A549 (cell line): ENCODE measurements around the gene FGD4. TPM values are rescaled to one million over a fixed set of nuclear protein-coding genes. Genes with fewer than 3 reads are reported as not detected.

Experiments
- ATAC-seq, 2 experiments: fragments of 200-7000 bp in 1 of 2; fragments of >200 bp in 1 of 2; cut with Nextera tagmentation in 1 of 2; cut with Tn5 transposase in 1 of 2; 3 replicates each; pipeline versions ENCODE4 v1.8.0 to v1.9.1; 2018 to 2020; ENCODE audit warnings: mild to moderate bottlenecking in 1 of 2, moderate library complexity in 1 of 2
- CTCF ChIA-PET: fragments of 300-600 bp; sonication (Branson Sonifier 250); formaldehyde crosslinking; extraction: SDS; loops from one replicate; lab custom pipeline; 2021; ENCODE audit warnings: antibody characterized with exemption, inconsistent platforms; lab: Yijun Ruan, JAX
- POLR2A ChIA-PET: fragments of 350-600 bp; formaldehyde crosslinking; extraction: SDS; loops from one replicate; lab custom pipeline; 2021; ENCODE audit warnings: antibody characterized with exemption, inconsistent platforms; lab: Yijun Ruan, JAX
- DNase-seq, 2 experiments: peaks; one replicate each; pipeline versions ENCODE4 v3.0.0 to v3.0.0-alpha.2; 2011 to 2016; ENCODE audit warnings: low read depth in 1 of 2, low spot score in 1 of 2
- FAIRE-seq: peaks from 2 replicates; lab custom pipeline; 2011; peaks lifted over from hg19 to GRCh38; lab: Jason Lieb, UNC
- H3K27ac ChIP-seq, 2 experiments: fragments of >200 bp; sonication (Bioruptor Twin); formaldehyde crosslinking; 3 replicates each; pipeline ENCODE4 v1.5.1; 2016 to 2017
- H3K4me1 ChIP-seq: fragments of >200 bp; sonication (Bioruptor Twin); formaldehyde crosslinking; 3 replicates; pipeline ENCODE4 v1.6.1; 2016
- H3K4me2 ChIP-seq: fragments of >200 bp; sonication (Bioruptor Twin); formaldehyde crosslinking; 3 replicates; pipeline ENCODE4 v1.6.1; 2016
- H3K4me3 ChIP-seq: fragments of >200 bp; sonication (Bioruptor Twin); formaldehyde crosslinking; 3 replicates; pipeline ENCODE4 v1.5.1; 2016
- H3K9me3 ChIP-seq: fragments of >200 bp; sonication (Bioruptor Twin); formaldehyde crosslinking; 3 replicates; pipeline ENCODE4 v1.6.1; 2016
- BHLHE40 ChIP-seq: IDR thresholded peaks from 2 replicates; pipeline ENCODE4 v1.6.1; 2012; ENCODE audit warnings: low read depth, low read length, inconsistent platforms
- CBX8 ChIP-seq: fragments of 200-600 bp; sonication (generic); IDR thresholded peaks from 2 replicates; pipeline ENCODE4 v1.6.1; 2016
- CHD4 ChIP-seq: fragments of 200-600 bp; sonication (generic); IDR thresholded peaks from 2 replicates; pipeline ENCODE4 v1.6.1; 2016; ENCODE audit warnings: antibody characterized with exemption, mild to moderate bottlenecking, borderline replicate concordance
- EHMT2 ChIP-seq: fragments of 200-600 bp; sonication (generic); IDR thresholded peaks from 2 replicates; pipeline ENCODE4 v1.6.1; 2016; ENCODE audit warnings: antibody characterized with exemption, low read depth, mild to moderate bottlenecking, moderate library complexity
- ESRRA ChIP-seq: fragments of 150-350 bp; IDR thresholded peaks from 2 replicates; pipeline ENCODE4 v1.6.1; 2014; ENCODE audit warnings: mild to moderate bottlenecking, low read length, borderline replicate concordance
- FOSB ChIP-seq: fragments of 250-450 bp; sonication (Bioruptor Pico); IDR thresholded peaks from 2 replicates; pipeline ENCODE4 v1.5.0; 2020; ENCODE audit warnings: mild to moderate bottlenecking, moderate library complexity
- HDAC2 ChIP-seq: fragments of 200-600 bp; sonication (generic); IDR thresholded peaks from 2 replicates; pipeline ENCODE4 v1.6.1; 2016
- HEYL ChIP-seq: fragments of 250-450 bp; sonication (Bioruptor Pico); IDR thresholded peaks from 2 replicates; pipeline ENCODE4 v1.8.0; 2021; ENCODE audit warnings: mild to moderate bottlenecking, moderate library complexity
- HOXB13 ChIP-seq: fragments of 250-450 bp; sonication (Bioruptor Pico); IDR thresholded peaks from 2 replicates; pipeline ENCODE4 v1.5.0; 2020; ENCODE audit warnings: low read depth, mild to moderate bottlenecking, moderate library complexity
- HOXB5 ChIP-seq: fragments of 250-450 bp; sonication (Bioruptor Pico); IDR thresholded peaks from 2 replicates; pipeline ENCODE4 v1.5.0; 2020; ENCODE audit warnings: mild to moderate bottlenecking, moderate library complexity
- MAFK ChIP-seq: fragments of 450-650 bp; IDR thresholded peaks from 2 replicates; pipeline ENCODE4 v1.6.1; 2014; ENCODE audit not compliant: partially characterized antibody
- MAZ ChIP-seq: fragments of 150-350 bp; IDR thresholded peaks from 2 replicates; pipeline ENCODE4 v1.6.1; 2014; ENCODE audit warnings: antibody characterized with exemption, low read depth, low read length, borderline replicate concordance
- NPAS2 ChIP-seq: fragments of 250-450 bp; sonication (Bioruptor Pico); IDR thresholded peaks from 2 replicates; pipeline ENCODE4 v1.8.0; 2022; ENCODE audit warnings: mild to moderate bottlenecking, moderate library complexity, borderline replicate concordance
- NR3C1 ChIP-seq: fragments of >200 bp; sonication (Bioruptor Twin); formaldehyde crosslinking; IDR thresholded peaks from 3 replicates; pipeline ENCODE4 v1.6.1; 2017
- PHF8 ChIP-seq: fragments of 200-600 bp; sonication (generic); IDR thresholded peaks from 2 replicates; pipeline ENCODE4 v1.6.1; 2016; ENCODE audit warnings: low read depth, mild to moderate bottlenecking, antibody characterized with exemption, moderate library complexity, borderline replicate concordance
- POLR2A ChIP-seq: IDR thresholded peaks from 2 replicates; pipeline ENCODE4 v1.6.1; 2012; ENCODE audit warnings: mild to moderate bottlenecking, low read length
- POLR2AphosphoS2 ChIP-seq: conservative IDR thresholded peaks from 2 replicates; pipeline ENCODE4 v1.6.1; 2012; ENCODE audit warnings: low read length, improper control_type of control experiment, inconsistent platforms
- RAD21 ChIP-seq, 2 experiments: fragments of >200 bp in 1 of 2; sonication (Bioruptor Twin) in 1 of 2; formaldehyde crosslinking in 1 of 2; IDR thresholded peaks in 1 of 2; conservative IDR thresholded peaks in 1 of 2; 2 replicates in 1 of 2; 3 replicates in 1 of 2; pipeline ENCODE4 v1.6.1; 2012 to 2018; ENCODE audit warnings: inconsistent platforms in 1 of 2
- RARB ChIP-seq: fragments of 250-450 bp; sonication (Bioruptor Pico); IDR thresholded peaks from 2 replicates; pipeline ENCODE4 v1.8.0; 2021; ENCODE audit warnings: mild to moderate bottlenecking, moderate library complexity
- RNF2 ChIP-seq: fragments of 200-600 bp; sonication (generic); IDR thresholded peaks from 2 replicates; pipeline ENCODE4 v1.6.1; 2016; ENCODE audit warnings: low read depth, mild to moderate bottlenecking, antibody characterized with exemption, moderate library complexity, borderline replicate concordance
- SMC3 ChIP-seq: fragments of >200 bp; sonication (Bioruptor Twin); formaldehyde crosslinking; IDR thresholded peaks from 3 replicates; pipeline ENCODE4 v1.6.1; 2018; ENCODE audit warnings: inconsistent platforms
- ZFP36 ChIP-seq: fragments of 450-650 bp; IDR thresholded peaks from 2 replicates; pipeline ENCODE4 v1.6.1; 2014; ENCODE audit warnings: borderline replicate concordance; ENCODE audit not compliant: partially characterized antibody
- ZNF302 ChIP-seq: fragments of 250-450 bp; sonication (Bioruptor Pico); IDR thresholded peaks from 2 replicates; pipeline ENCODE4 v1.9.0; 2021; ENCODE audit warnings: inconsistent platforms, mild to moderate bottlenecking, moderate library complexity
- ZSCAN20 ChIP-seq: fragments of 250-450 bp; sonication (Bioruptor Pico); IDR thresholded peaks from 2 replicates; pipeline ENCODE4 v1.8.0; 2022; ENCODE audit warnings: mild to moderate bottlenecking, moderate library complexity
- WGBS: methylation state at CpG from one replicate; pipeline ENCODE4 v1.1.6; 2017; ENCODE audit errors: missing lambda C conversion rate; 5-methylcytosine and 5-hydroxymethylcytosine counted together
- polyA plus RNA-seq, 4 experiments: library from polyadenylated mRNA; depleted of rRNA in 3 of 4; stranded (reverse); fragments of >200 nt; fragmentation: RNase III in 1 of 4; extraction: RNeasy Plus Mini Kit Qiagen cat#74134 plus additional on column Dnase treatment in 1 of 4; gene quantifications; 2 replicates in 3 of 4; 3 replicates in 1 of 4; pipeline ENCODE4 v1.2.3, GENCODE V29; 2011 to 2017
- TF ChIP-seq, protein P1 (sequence below): fragments of 450-650 bp; IDR thresholded peaks from 2 replicates; pipeline ENCODE4 v1.6.1; 2014; ENCODE audit warnings: antibody characterized with exemption
- TF ChIP-seq, protein P2 (sequence below): fragments of >200 bp; sonication (Bioruptor Twin); formaldehyde crosslinking; IDR thresholded peaks from 3 replicates; pipeline ENCODE4 v1.5.1; 2016
- TF ChIP-seq, protein P3 (sequence below): fragments of 250-450 bp; sonication (Bioruptor Pico); IDR thresholded peaks from 2 replicates; pipeline ENCODE4 v1.5.0; 2021; ENCODE audit warnings: mild to moderate bottlenecking, moderate library complexity, borderline replicate concordance
- TF ChIP-seq, protein P4 (sequence below): IDR thresholded peaks from 2 replicates; pipeline ENCODE4 v1.6.1; 2012; ENCODE audit warnings: low read depth, borderline replicate concordance
- TF ChIP-seq, protein P5 (sequence below): fragments of >200 bp; sonication (Bioruptor Twin); formaldehyde crosslinking; IDR thresholded peaks from 2 replicates; pipeline ENCODE4 v1.6.1; 2016

The FGD4 gene
- polyA plus RNA-seq, 2 of the 4 experiments (the other 2 are of a cell fraction) = 2.2 to 6.0 TPM

DNA sequence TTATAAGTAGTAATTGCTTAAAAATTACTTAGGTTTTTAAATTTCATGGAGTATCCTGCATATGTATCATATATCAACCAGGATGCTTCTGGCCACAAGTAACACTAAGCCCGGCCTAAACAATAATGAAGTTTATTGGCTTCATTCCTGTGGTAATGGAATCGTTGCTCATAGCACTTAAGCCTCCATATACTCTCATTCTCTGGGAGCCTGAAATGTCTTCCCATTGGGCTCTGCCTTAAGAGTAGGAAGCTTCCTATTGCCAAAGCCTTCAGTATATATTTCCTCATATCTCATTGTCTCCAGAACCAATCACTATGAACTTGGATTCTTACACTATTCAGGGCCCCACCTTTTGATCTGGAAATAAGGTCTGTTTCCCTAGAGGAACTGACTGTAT is 195.9 kb downstream of the FGD4 start:
- POLR2A ChIA-PET = no interaction called here

DNA sequence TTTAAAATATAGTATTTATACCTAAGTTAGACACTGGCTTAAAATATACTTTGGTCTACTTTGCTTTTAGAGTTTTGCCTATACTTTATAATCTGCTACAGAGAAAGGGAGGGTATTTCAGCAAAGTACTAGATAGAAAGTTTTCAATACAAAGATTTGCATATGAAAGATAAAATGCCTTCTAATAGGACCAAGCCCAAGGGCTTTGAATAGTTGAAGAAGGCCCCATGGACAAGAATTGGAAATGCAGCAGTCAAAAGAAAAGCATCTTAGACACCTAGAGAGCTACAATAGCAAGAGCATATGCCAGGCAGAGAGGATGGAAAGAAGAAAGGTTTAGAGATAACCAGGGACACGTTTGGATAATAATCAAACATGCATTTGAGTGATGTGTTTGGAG is 196.7 kb downstream of the FGD4 start:
- no peak for FAIRE-seq
- H3K4me2 ChIP-seq = no peak overlapping the region
- TF ChIP-seq, protein P1, sequence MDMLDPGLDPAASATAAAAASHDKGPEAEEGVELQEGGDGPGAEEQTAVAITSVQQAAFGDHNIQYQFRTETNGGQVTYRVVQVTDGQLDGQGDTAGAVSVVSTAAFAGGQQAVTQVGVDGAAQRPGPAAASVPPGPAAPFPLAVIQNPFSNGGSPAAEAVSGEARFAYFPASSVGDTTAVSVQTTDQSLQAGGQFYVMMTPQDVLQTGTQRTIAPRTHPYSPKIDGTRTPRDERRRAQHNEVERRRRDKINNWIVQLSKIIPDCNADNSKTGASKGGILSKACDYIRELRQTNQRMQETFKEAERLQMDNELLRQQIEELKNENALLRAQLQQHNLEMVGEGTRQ = no peak
- TF ChIP-seq MAZ (no peak), ZFP36 (no peak), ZSCAN20 (no peak), HOXB13 (no peak), HEYL (CRISPR knock-in tag) (no peak), FOSB (CRISPR knock-in tag) (no peak), PHF8 (no peak), HDAC2 (no peak), POLR2AphosphoS2 (no peak), EHMT2 (no peak)
- TF ChIP-seq, protein P2, sequence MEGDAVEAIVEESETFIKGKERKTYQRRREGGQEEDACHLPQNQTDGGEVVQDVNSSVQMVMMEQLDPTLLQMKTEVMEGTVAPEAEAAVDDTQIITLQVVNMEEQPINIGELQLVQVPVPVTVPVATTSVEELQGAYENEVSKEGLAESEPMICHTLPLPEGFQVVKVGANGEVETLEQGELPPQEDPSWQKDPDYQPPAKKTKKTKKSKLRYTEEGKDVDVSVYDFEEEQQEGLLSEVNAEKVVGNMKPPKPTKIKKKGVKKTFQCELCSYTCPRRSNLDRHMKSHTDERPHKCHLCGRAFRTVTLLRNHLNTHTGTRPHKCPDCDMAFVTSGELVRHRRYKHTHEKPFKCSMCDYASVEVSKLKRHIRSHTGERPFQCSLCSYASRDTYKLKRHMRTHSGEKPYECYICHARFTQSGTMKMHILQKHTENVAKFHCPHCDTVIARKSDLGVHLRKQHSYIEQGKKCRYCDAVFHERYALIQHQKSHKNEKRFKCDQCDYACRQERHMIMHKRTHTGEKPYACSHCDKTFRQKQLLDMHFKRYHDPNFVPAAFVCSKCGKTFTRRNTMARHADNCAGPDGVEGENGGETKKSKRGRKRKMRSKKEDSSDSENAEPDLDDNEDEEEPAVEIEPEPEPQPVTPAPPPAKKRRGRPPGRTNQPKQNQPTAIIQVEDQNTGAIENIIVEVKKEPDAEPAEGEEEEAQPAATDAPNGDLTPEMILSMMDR = no peak
- TF ChIP-seq, protein P3, sequence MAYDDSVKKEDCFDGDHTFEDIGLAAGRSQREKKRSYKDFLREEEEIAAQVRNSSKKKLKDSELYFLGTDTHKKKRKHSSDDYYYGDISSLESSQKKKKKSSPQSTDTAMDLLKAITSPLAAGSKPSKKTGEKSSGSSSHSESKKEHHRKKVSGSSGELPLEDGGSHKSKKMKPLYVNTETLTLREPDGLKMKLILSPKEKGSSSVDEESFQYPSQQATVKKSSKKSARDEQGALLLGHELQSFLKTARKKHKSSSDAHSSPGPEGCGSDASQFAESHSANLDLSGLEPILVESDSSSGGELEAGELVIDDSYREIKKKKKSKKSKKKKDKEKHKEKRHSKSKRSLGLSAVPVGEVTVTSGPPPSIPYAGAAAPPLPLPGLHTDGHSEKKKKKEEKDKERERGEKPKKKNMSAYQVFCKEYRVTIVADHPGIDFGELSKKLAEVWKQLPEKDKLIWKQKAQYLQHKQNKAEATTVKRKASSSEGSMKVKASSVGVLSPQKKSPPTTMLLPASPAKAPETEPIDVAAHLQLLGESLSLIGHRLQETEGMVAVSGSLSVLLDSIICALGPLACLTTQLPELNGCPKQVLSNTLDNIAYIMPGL (CRISPR knock-in tag) = no peak
- TF ChIP-seq, protein P4, sequence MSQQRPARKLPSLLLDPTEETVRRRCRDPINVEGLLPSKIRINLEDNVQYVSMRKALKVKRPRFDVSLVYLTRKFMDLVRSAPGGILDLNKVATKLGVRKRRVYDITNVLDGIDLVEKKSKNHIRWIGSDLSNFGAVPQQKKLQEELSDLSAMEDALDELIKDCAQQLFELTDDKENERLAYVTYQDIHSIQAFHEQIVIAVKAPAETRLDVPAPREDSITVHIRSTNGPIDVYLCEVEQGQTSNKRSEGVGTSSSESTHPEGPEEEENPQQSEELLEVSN = no peak
- TF ChIP-seq, protein P5, sequence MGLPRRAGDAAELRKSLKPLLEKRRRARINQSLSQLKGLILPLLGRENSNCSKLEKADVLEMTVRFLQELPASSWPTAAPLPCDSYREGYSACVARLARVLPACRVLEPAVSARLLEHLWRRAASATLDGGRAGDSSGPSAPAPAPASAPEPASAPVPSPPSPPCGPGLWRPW = no peak
- POLR2A ChIA-PET = no interaction called here
- H3K27ac ChIP-seq = no peak overlapping the region
- no peaks in the 10 kb centered on the region for H3K9me3 ChIP-seq
- CTCF ChIA-PET = no interaction called here
- 10% methylated on average over 1 of the region's 1 CpG for WGBS
- H3K4me3 ChIP-seq = no peak overlapping the region
- DNase-seq = no peak
- H3K4me1 ChIP-seq = no peaks in the 10 kb centered on the region
- ATAC-seq = no peak

More for the DNA sequence above, 195.9 kb downstream of the FGD4 start:
- H3K4me2 ChIP-seq = no peak overlapping the region
- WGBS = 70% methylated on average over 2 of the region's 2 CpGs
- no peak for TF ChIP-seq NR3C1
- no peak for TF ChIP-seq HOXB5 (CRISPR knock-in tag)
- TF ChIP-seq POLR2A = no peak
- TF ChIP-seq ESRRA = no peak
- TF ChIP-seq ZNF302 (CRISPR knock-in tag) = no peak
- no peak for TF ChIP-seq NPAS2 (CRISPR knock-in tag)
- no peak for TF ChIP-seq RNF2
- TF ChIP-seq RARB (CRISPR knock-in tag) = no peak
- no peak for TF ChIP-seq CBX8
- TF ChIP-seq RAD21 (conservative IDR thresholded peaks at IDR 0.05 in 1 of 2, IDR thresholded peaks at IDR 0.05 in 1 of 2) = no peak
- no peak for TF ChIP-seq ZFP36
- TF ChIP-seq BHLHE40 = no peak
- no peak for TF ChIP-seq HDAC2
- no peak for TF ChIP-seq CHD4
- no peak for TF ChIP-seq MAFK
- no peak for TF ChIP-seq SMC3
- TF ChIP-seq, protein P4 = no peak
- TF ChIP-seq, all 56 proteins: peak for 0
- DNase-seq = no peak
- FAIRE-seq = no peak
- Histone ChIP-seq H3K4me3 (no peak overlapping the region), H3K27ac (no peak overlapping the region), H3K9me3 (no peaks in the 10 kb centered on the region), H3K4me1 (no peaks in the 10 kb centered on the region)
- CTCF ChIA-PET = no interaction called here
- no peak for ATAC-seq
